Measurements from ENCODE around the gene MNX1. TPM values are rescaled to one million over a fixed set of nuclear protein-coding genes. Genes with fewer than 3 reads are reported as not detected.

Gene MNX1
- total RNA-seq, 1 donor from 2014 or later = 0.09 TPM

GRCh38 chr7:157000741-157001653, 9.5 kb downstream of the MNX1 start:
- H3K36me3 Mint-ChIP-seq (ENCODE audit: low read depth) = no peaks in the 10 kb centered on the region
- H3K27me3 Mint-ChIP-seq (ENCODE audit: low read depth) = peaks cover 73% of the 10 kb centered on the region
- H3K4me1 Mint-ChIP-seq (ENCODE audit: low read depth) = peaks cover 10% of the 10 kb centered on the region
- no peak for DNase-seq (ENCODE audit: low spot score)
- no peaks in the 10 kb centered on the region for H3K9me3 Mint-ChIP-seq
- intact Hi-C loops (cut with micrococcal nuclease) = loop anchor here (1.0 to 2.0 kb wide), 2 partner anchors 1192 to 1624 kb away; no protein-coding TSS in a partner anchor
- H3K4me3 Mint-ChIP-seq (ENCODE audit: low read depth) = peak overlapping the region; percentile 52
- no peak overlapping the region for H3K27ac Mint-ChIP-seq

GRCh38 chr7:156999958-157000726, 10.3 kb downstream of the MNX1 start:
- H3K27ac Mint-ChIP-seq = no peak overlapping the region
- H3K4me3 Mint-ChIP-seq (ENCODE audit: low read depth) = peak overlapping the region; percentile 54
- intact Hi-C loops (cut with micrococcal nuclease) = loop anchor here (2.0 kb wide), 1 partner anchor 1623 kb away; no protein-coding TSS in a partner anchor

GRCh38 chr7:156998988-156999957, 11.2 kb downstream of the MNX1 start:
- Mint-ChIP-seq H3K4me3 (ENCODE audit: low read depth) (peak overlapping the region; percentile 23), H3K27me3 (ENCODE audit: low read depth) (peaks cover 71% of the 10 kb centered on the region), H3K36me3 (ENCODE audit: low read depth) (no peaks in the 10 kb centered on the region), H3K9me3 (no peaks in the 10 kb centered on the region), H3K27ac (no peak overlapping the region), H3K4me1 (ENCODE audit: low read depth) (peaks cover 7% of the 10 kb centered on the region)
- no peak for DNase-seq (ENCODE audit: low spot score)
- intact Hi-C loops (cut with micrococcal nuclease) = no loop called here

More at GRCh38 chr7:156999958-157000726, 10.3 kb downstream of the MNX1 start:
- no peaks in the 10 kb centered on the region for H3K9me3 Mint-ChIP-seq
- peaks cover 10% of the 10 kb centered on the region for H3K4me1 Mint-ChIP-seq (ENCODE audit: low read depth)
- H3K27me3 Mint-ChIP-seq (ENCODE audit: low read depth) = peaks cover 78% of the 10 kb centered on the region
- no peak for DNase-seq (ENCODE audit: low spot score)
- no peaks in the 10 kb centered on the region for H3K36me3 Mint-ChIP-seq (ENCODE audit: low read depth)

- Mint-ChIP-seq H3K4me1 (ENCODE audit: low read depth) (no peaks in the 10 kb centered on the region), H3K36me3 (ENCODE audit: low read depth) (no peaks in the 10 kb centered on the region), H3K27me3 (ENCODE audit: low read depth) (peaks cover 45% of the 10 kb centered on the region), H3K27ac (no peak overlapping the region), H3K9me3 (no peaks in the 10 kb centered on the region), H3K4me3 (ENCODE audit: low read depth) (no peak overlapping the region)
- no peak for DNase-seq (ENCODE audit: low spot score)
- intact Hi-C loops (cut with micrococcal nuclease) = no loop called here
These were observed 16.0 kb downstream of the MNX1 start for GRCh38 chr7:156994417-156994816.

- intact Hi-C loops (cut with micrococcal nuclease) = no loop called here
- no peaks in the 10 kb centered on the region for H3K4me1 Mint-ChIP-seq (ENCODE audit: low read depth)
- H3K27me3 Mint-ChIP-seq (ENCODE audit: low read depth) = peaks cover 40% of the 10 kb centered on the region
- H3K4me3 Mint-ChIP-seq (ENCODE audit: low read depth) = no peak overlapping the region
- no peaks in the 10 kb centered on the region for H3K9me3 Mint-ChIP-seq
- H3K36me3 Mint-ChIP-seq (ENCODE audit: low read depth) = no peaks in the 10 kb centered on the region
- no peak overlapping the region for H3K27ac Mint-ChIP-seq
- DNase-seq (ENCODE audit: low spot score) = no peak
These were observed 16.6 kb downstream of the MNX1 start for GRCh38 chr7:156993925-156994235.

GRCh38 chr7:156993021-156993924, 17.2 kb downstream of the MNX1 start:
- Mint-ChIP-seq H3K36me3 (ENCODE audit: low read depth) (no peaks in the 10 kb centered on the region), H3K27ac (no peak overlapping the region)

GRCh38 chr7:156989766-156990535, 20.5 kb downstream of the MNX1 start:
- intact Hi-C loops (cut with micrococcal nuclease) = no loop called here
- Mint-ChIP-seq H3K36me3 (ENCODE audit: low read depth) (no peaks in the 10 kb centered on the region), H3K4me1 (ENCODE audit: low read depth) (no peaks in the 10 kb centered on the region), H3K9me3 (no peaks in the 10 kb centered on the region), H3K27ac (no peak overlapping the region), H3K4me3 (ENCODE audit: low read depth) (no peak overlapping the region), H3K27me3 (ENCODE audit: low read depth) (peaks cover 4% of the 10 kb centered on the region)
- no peak for DNase-seq (ENCODE audit: low spot score)

More at GRCh38 chr7:156993021-156993924, 17.2 kb downstream of the MNX1 start:
- Mint-ChIP-seq H3K4me3 (ENCODE audit: low read depth) (no peak overlapping the region), H3K9me3 (no peaks in the 10 kb centered on the region), H3K27me3 (ENCODE audit: low read depth) (peaks cover 34% of the 10 kb centered on the region), H3K4me1 (ENCODE audit: low read depth) (no peaks in the 10 kb centered on the region)
- no peak for DNase-seq (ENCODE audit: low spot score)
- intact Hi-C loops (cut with micrococcal nuclease) = no loop called here

- no peaks in the 10 kb centered on the region for H3K9me3 Mint-ChIP-seq
- H3K4me1 Mint-ChIP-seq (ENCODE audit: low read depth) = no peaks in the 10 kb centered on the region
- DNase-seq (ENCODE audit: low spot score) = no peak
- intact Hi-C loops (cut with micrococcal nuclease) = no loop called here
- no peaks in the 10 kb centered on the region for H3K36me3 Mint-ChIP-seq (ENCODE audit: low read depth)
- no peak overlapping the region for H3K27ac Mint-ChIP-seq
- H3K27me3 Mint-ChIP-seq (ENCODE audit: low read depth) = peaks cover 2% of the 10 kb centered on the region
- H3K4me3 Mint-ChIP-seq (ENCODE audit: low read depth) = no peak overlapping the region
These were observed 21.9 kb downstream of the MNX1 start for GRCh38 chr7:156988343-156989185.

GRCh38 chr7:156986378-156986777, 24.1 kb downstream of the MNX1 start:
- H3K4me1 Mint-ChIP-seq (ENCODE audit: low read depth) = no peaks in the 10 kb centered on the region
- H3K4me3 Mint-ChIP-seq (ENCODE audit: low read depth) = no peak overlapping the region
- intact Hi-C loops (cut with micrococcal nuclease) = no loop called here
- H3K27me3 Mint-ChIP-seq (ENCODE audit: low read depth) = peaks cover 2% of the 10 kb centered on the region
- no peak for DNase-seq (ENCODE audit: low spot score)
- no peaks in the 10 kb centered on the region for H3K9me3 Mint-ChIP-seq
- no peak overlapping the region for H3K27ac Mint-ChIP-seq
- peaks cover 5% of the 10 kb centered on the region for H3K36me3 Mint-ChIP-seq (ENCODE audit: low read depth)

- no peaks in the 10 kb centered on the region for H3K4me1 Mint-ChIP-seq (ENCODE audit: low read depth)
These were observed 25.1 kb downstream of the MNX1 start for GRCh38 chr7:156985101-156985992.

More at GRCh38 chr7:156985101-156985992, 25.1 kb downstream of the MNX1 start:
- DNase-seq (ENCODE audit: low spot score) = no peak
- Mint-ChIP-seq H3K4me3 (ENCODE audit: low read depth) (no peak overlapping the region), H3K36me3 (ENCODE audit: low read depth) (peaks cover 5% of the 10 kb centered on the region), H3K27me3 (ENCODE audit: low read depth) (no peaks in the 10 kb centered on the region), H3K9me3 (no peaks in the 10 kb centered on the region), H3K27ac (no peak overlapping the region)
- intact Hi-C loops (cut with micrococcal nuclease) = no loop called here

All from activated T-helper 2 cell treated with anti-CD3 and anti-CD28 coated beads, Interferon-gamma antibody, Interleukin-2, Interleukin-4, amounts not matched to agents 10 μg/mL and 5 μg/mL and 100 μg/mL, durations not matched to agents 14 hours and 24 hours and 36 hours (primary cell).